ENCODE data around the gene PHF11. TPM values are rescaled to one million over a fixed set of nuclear protein-coding genes. Genes with fewer than 3 reads are reported as not detected.

The PHF11 gene
- total RNA-seq, 1 donor from 2014 or later: 57.4 TPM

GRCh38 chr13:49553888-49554287, 58.1 kb downstream of the PHF11 start:
- no peak for DNase-seq (ENCODE audit: low spot score in 2 of 2)

GRCh38 chr13:49554387-49554786, 58.6 kb downstream of the PHF11 start:
- intact Hi-C loops (cut with DNase I): no loop called here

More at GRCh38 chr13:49553888-49554287, 58.1 kb downstream of the PHF11 start:
- no peak for TF ChIP-seq CTCF (IDR thresholded peaks at IDR 0.05)
- no peak overlapping the region for H3K27ac ChIP-seq
- intact Hi-C loops (cut with DNase I): no loop called here
- H3K4me3 ChIP-seq: no peak overlapping the region
- H3K27me3 ChIP-seq: no peaks in the 10 kb centered on the region
- H3K36me3 ChIP-seq: peaks cover 9 to 36% of the 10 kb centered on the region in 2 donors
- no peaks in the 10 kb centered on the region for H3K9me3 ChIP-seq
- no peaks in the 10 kb centered on the region for H3K4me1 ChIP-seq

GRCh38 chr13:49559006-49559405, 63.3 kb downstream of the PHF11 start:
- no peak for TF ChIP-seq CTCF (IDR thresholded peaks at IDR 0.05)
- DNase-seq (ENCODE audit: low spot score in 2 of 2): no peak
- no peak overlapping the region for H3K4me3 ChIP-seq
- intact Hi-C loops (cut with DNase I): no loop called here
- peaks cover 12 to 33% of the 10 kb centered on the region in 2 donors for H3K36me3 ChIP-seq
- no peaks in the 10 kb centered on the region for H3K27me3 ChIP-seq
- H3K27ac ChIP-seq: no peak overlapping the region
- peaks cover 0 to 7% of the 10 kb centered on the region in 2 donors for H3K4me1 ChIP-seq
- no peaks in the 10 kb centered on the region for H3K9me3 ChIP-seq

More at GRCh38 chr13:49554387-49554786, 58.6 kb downstream of the PHF11 start:
- no peak overlapping the region for H3K27ac ChIP-seq
- no peak for TF ChIP-seq CTCF (IDR thresholded peaks at IDR 0.05)
- no peaks in the 10 kb centered on the region for H3K27me3 ChIP-seq
- no peaks in the 10 kb centered on the region for H3K4me1 ChIP-seq
- peaks cover 9 to 39% of the 10 kb centered on the region in 2 donors for H3K36me3 ChIP-seq
- H3K4me3 ChIP-seq: no peak overlapping the region
- no peaks in the 10 kb centered on the region for H3K9me3 ChIP-seq
- no peak for DNase-seq (ENCODE audit: low spot score in 2 of 2)

GRCh38 chr13:49560270-49561061, 64.7 kb downstream of the PHF11 start:
- Histone ChIP-seq H3K27ac (peak overlapping the region in 1 of 2 donors; percentile 11), H3K4me3 (no peak overlapping the region), H3K9me3 (no peaks in the 10 kb centered on the region), H3K36me3 (peaks cover 8 to 29% of the 10 kb centered on the region in 2 donors), H3K27me3 (no peaks in the 10 kb centered on the region), H3K4me1 (peaks cover 0 to 7% of the 10 kb centered on the region in 2 donors)
- intact Hi-C loops (cut with DNase I): loop anchor here (2.0 kb wide), 1 partner anchor 46 kb away; no protein-coding TSS in a partner anchor
- TF ChIP-seq CTCF (IDR thresholded peaks at IDR 0.05): peak in 2 of 3 experiments; percentile 16 to 30
- DNase-seq (ENCODE audit: low spot score in 2 of 2): no peak

GRCh38 chr13:49561062-49561410, 65.3 kb downstream of the PHF11 start:
- peak overlapping the region in 1 of 2 donors; percentile 11 for H3K27ac ChIP-seq

More at GRCh38 chr13:49561062-49561410, 65.3 kb downstream of the PHF11 start:
- Histone ChIP-seq H3K27me3 (no peaks in the 10 kb centered on the region), H3K4me3 (no peak overlapping the region), H3K36me3 (peaks cover 8 to 29% of the 10 kb centered on the region in 2 donors), H3K9me3 (no peaks in the 10 kb centered on the region), H3K4me1 (peaks cover 0 to 7% of the 10 kb centered on the region in 2 donors)
- TF ChIP-seq CTCF (IDR thresholded peaks at IDR 0.05): no peak
- intact Hi-C loops (cut with DNase I): loop anchor here (2.0 kb wide), 1 partner anchor 46 kb away; no protein-coding TSS in a partner anchor
- no peak for DNase-seq (ENCODE audit: low spot score in 2 of 2)
